K562 (cell line): ENCODE data around the gene CD22. TPM values are rescaled to one million over a fixed set of nuclear protein-coding genes. Genes with fewer than 3 reads are reported as not detected.
A peak's percentile ranks its signal among the peaks of the same experiment; 100 is the strongest.

ENCODE experiments used
- ATAC-seq: fragments of 200-7000 bp; cut with Tn5 transposase; 3 replicates; pipeline ENCODE4 v1.9.1; 2020; ENCODE audit warnings: moderate library complexity
- BruUV-seq: library from RNA; stranded (reverse); fragments of 400-500 nt; replicated peaks from 2 replicates; lab custom pipeline; 2021; lab: Mats Ljungman, UMichigan
- CTCF ChIA-PET: fragments of 300-600 bp; formaldehyde crosslinking; extraction: SDS; loops from one replicate; lab custom pipeline; 2021; ENCODE audit warnings: low intra/inter-chr PET ratio; lab: Yijun Ruan, JAX
- POLR2A ChIA-PET: fragments of 300-600, 350-650 bp; sonication (Branson Sonifier 250); formaldehyde crosslinking; extraction: SDS; loops from one replicate; lab custom pipeline; 2021; ENCODE audit warnings: antibody characterized with exemption, inconsistent platforms; lab: Yijun Ruan, JAX
- DNase-seq, 4 experiments: peaks; one replicate each; pipeline versions ENCODE4 v3.0.0 to v3.0.0-alpha.2; 2011 to 2018; ENCODE audit warnings: low spot score in 3 of 4, mixed read lengths in 3 of 4; ENCODE audit errors: extremely low read depth in 1 of 4
- FAIRE-seq: peaks from 2 replicates; lab custom pipeline; 2011; peaks lifted over from hg19 to GRCh38; lab: Jason Lieb, UNC
- H2AFZ ChIP-seq: 2 replicates; pipeline ENCODE4 v1.6.0; 2011; ENCODE audit warnings: low read depth, low read length, control low read depth, inconsistent platforms
- H3K27ac ChIP-seq: fragments of 200-600 bp; 3 replicates; pipeline ENCODE4 v1.8.0; 2011; ENCODE audit warnings: low read depth, mild to moderate bottlenecking, control low read depth, inconsistent platforms, low read length, moderate library complexity, mixed read lengths; ENCODE audit errors: extremely low read depth
- H3K27me3 ChIP-seq, 2 experiments: fragments of 300-600 bp in 1 of 2; 2 replicates in 1 of 2; 3 replicates in 1 of 2; pipeline versions ENCODE4 v1.6.0 to v1.8.0; 2011; ENCODE audit warnings: inconsistent platforms in 2 of 2, low read length in 2 of 2, mild to moderate bottlenecking in 1 of 2, mixed read lengths in 1 of 2, moderate library complexity in 1 of 2; ENCODE audit not compliant: control insufficient read depth in 2 of 2, insufficient read depth in 2 of 2
- H3K36me3 ChIP-seq: fragments of 300-600 bp; 3 replicates; pipeline ENCODE4 v1.8.0; 2011; ENCODE audit warnings: mild to moderate bottlenecking, low read length, inconsistent platforms; ENCODE audit not compliant: control insufficient read depth, insufficient read depth
- H3K4me1 ChIP-seq, 2 experiments: fragments of 200-600 bp in 1 of 2; replicated peaks in 1 of 2; 2 replicates in 1 of 2; 3 replicates in 1 of 2; pipeline versions ENCODE4 v1.5.1 to v1.8.0; 2011; ENCODE audit warnings: inconsistent platforms in 2 of 2, low read length in 2 of 2, mild to moderate bottlenecking in 1 of 2, mixed read lengths in 1 of 2, moderate library complexity in 1 of 2; ENCODE audit not compliant: control insufficient read depth in 2 of 2, insufficient read depth in 2 of 2
- H3K4me2 ChIP-seq: 2 replicates; pipeline ENCODE4 v1.6.1; 2011; ENCODE audit warnings: low read length, control low read depth, inconsistent platforms, mixed read lengths; ENCODE audit not compliant: insufficient read depth
- H3K4me3 ChIP-seq: fragments of 200-600 bp; sonication (generic), shearing (Covaris generic); 2 replicates; pipeline ENCODE4 v1.5.1; 2016; ENCODE audit warnings: control low read depth, inconsistent platforms
- H3K79me2 ChIP-seq: fragments of 200-600 bp; 3 replicates; pipeline ENCODE4 v1.8.0; 2011; ENCODE audit warnings: low read length, inconsistent platforms; ENCODE audit not compliant: control insufficient read depth, insufficient read depth
- H3K9ac ChIP-seq, 2 experiments: 2 replicates each; pipeline versions ENCODE4 v1.6.0 to v1.6.1; 2011; ENCODE audit warnings: low read depth in 2 of 2, low read length in 2 of 2, control low read depth in 1 of 2, inconsistent platforms in 1 of 2, mild to moderate bottlenecking in 1 of 2, mixed read lengths in 1 of 2; ENCODE audit not compliant: insufficient read depth in 1 of 2
- H3K9me1 ChIP-seq: one replicate; pipeline ENCODE4 v1.6.0; 2011; ENCODE audit warnings: inconsistent platforms, mild to moderate bottlenecking, low read length, moderate library complexity; ENCODE audit not compliant: control insufficient read depth, insufficient read depth
- H3K9me3 ChIP-seq: replicated peaks from 2 replicates; pipeline ENCODE4 v1.5.1; 2011; ENCODE audit warnings: low read depth, low read length, inconsistent platforms; ENCODE audit not compliant: control insufficient read depth, insufficient read depth
- H4K20me1 ChIP-seq: replicated peaks from 2 replicates; pipeline ENCODE4 v1.6.1; 2011; ENCODE audit warnings: low read length, inconsistent platforms, mixed read lengths; ENCODE audit not compliant: control insufficient read depth, insufficient read depth
- E2F6 ChIP-seq, 2 experiments: IDR thresholded peaks; 2 replicates each; pipeline ENCODE4 v1.6.1; 2011; ENCODE audit warnings: borderline replicate concordance in 1 of 2, control low read depth in 1 of 2, low read depth in 1 of 2, low read length in 1 of 2, mild to moderate bottlenecking in 1 of 2, mixed read lengths in 1 of 2, moderate library complexity in 1 of 2; ENCODE audit not compliant: insufficient read depth in 1 of 2, insufficient read length in 1 of 2, poor library complexity in 1 of 2, severe bottlenecking in 1 of 2; ENCODE audit errors: extremely low read depth in 1 of 2
- PRDM10 ChIP-seq: fragments of 450-650 bp; IDR thresholded peaks from 2 replicates; pipeline ENCODE4 v1.6.1; 2018; ENCODE audit not compliant: partially characterized antibody
- ZBTB7A ChIP-seq: IDR thresholded peaks from 2 replicates; pipeline ENCODE4 v1.6.1; 2011; ENCODE audit warnings: low read depth, mild to moderate bottlenecking, low read length, moderate library complexity, borderline replicate concordance; ENCODE audit not compliant: control insufficient read depth
- ZNF121 ChIP-seq: sonication (generic); formaldehyde crosslinking; conservative IDR thresholded peaks from 2 replicates; pipeline ENCODE4 v1.8.0; 2022; ENCODE audit warnings: missing genetic modification reagents
- WGBS: fragments of 100-300 bp; shearing (Covaris generic); methylation state at CpG from one replicate; pipeline ENCODE4 v1.1.6; 2016; ENCODE audit warnings: low coverage, mixed read lengths; ENCODE audit not compliant: insufficient coverage; ENCODE audit errors: missing lambda C conversion rate; 5-methylcytosine and 5-hydroxymethylcytosine counted together
- in situ Hi-C: fragments of 300-500 bp; cut with MboI; formaldehyde crosslinking; loops from 4 replicates; pipeline ENCODE4 v1.15.0; 2018; ENCODE audit warnings: inconsistent platforms, mixed read lengths
- intact Hi-C: fragments of 100-400 bp; cut with micrococcal nuclease; formaldehyde crosslinking; loops from 2 replicates; pipeline ENCODE4 v1.14.2; 2022
- polyA plus RNA-seq, 8 experiments: library from polyadenylated mRNA; depleted of rRNA in 4 of 8; stranded (reverse) in 5 of 8; unstranded in 3 of 8; fragments of >200 nt; fragmentation: Nextera tagmentation in 2 of 8; fragmentation: Illumina TruSeq in 1 of 8; extraction: Ambion mirVana in 2 of 8; extraction: Trizol in 1 of 8; gene quantifications; 2 replicates each; pipeline versions ENCODE4 v1.2.1 to v1.2.3, GENCODE V29; 2011 to 2014; ENCODE audit warnings: inconsistent platforms in 1 of 8, missing spikeins in 1 of 8
- total RNA-seq, 7 experiments: library from RNA; depleted of rRNA in 6 of 7; stranded (reverse); fragments of >200 nt in 6 of 7; fragmentation: Illumina TruSeq in 2 of 7; extraction: Trizol in 2 of 7; gene quantifications; 2 replicates each; pipeline versions ENCODE4 v1.2.1 to v1.2.3, GENCODE V29; 2011 to 2021; ENCODE audit warnings: low replicate concordance in 1 of 7
- TF ChIP-seq, protein P1 (sequence below): fragments of 250-450 bp; sonication (Bioruptor Pico); IDR thresholded peaks from 2 replicates; pipeline ENCODE4 v1.5.0; 2021; ENCODE audit warnings: mild to moderate bottlenecking, borderline replicate concordance

Gene CD22
- total and polyA plus RNA-seq, 9 of the 15 experiments (the other 6 are each of a cell fraction or from before 2014, with no cell fraction given) = 0.29 to 5.0 (median 3.5) TPM

GRCh38 chr19:35294859-35295791 lies 33.9 kb upstream of the CD22 start:
- peaks cover 6% of the 10 kb centered on the region for H3K9me1 ChIP-seq
- intact Hi-C loops (no loop called here), in situ Hi-C loops (no loop called here)
- peak overlapping the region; percentile 7; the same call in 1 of the 2 replicates for H2AFZ ChIP-seq
- no peaks in the 10 kb centered on the region for H4K20me1 ChIP-seq
- no peaks in the 10 kb centered on the region for H3K36me3 ChIP-seq
- ATAC-seq = no peak
- no peak for DNase-seq
- no peak overlapping the region for H3K4me3 ChIP-seq
- CTCF ChIA-PET = no interaction called here
- POLR2A ChIA-PET = interaction anchor here (0.5 to 1.5 kb wide), 4 partner anchors 13 to 147 kb away, joined by 3 to 4 read pairs (median 4); partner anchors contain the start of gene HAMP
- H3K4me2 ChIP-seq = no peak overlapping the region
- FAIRE-seq = no peak
- no peaks in the 10 kb centered on the region for H3K79me2 ChIP-seq
- H3K27ac ChIP-seq = no peak overlapping the region
- H3K4me1 ChIP-seq = peaks cover 40 to 76% of the 10 kb centered on the region in 2 experiments
- BruUV-seq = no TSS peak
- peak overlapping the region in 1 of 2 experiments; percentile 47; a peak in 2 of 4 replicates for H3K9ac ChIP-seq
- peaks cover 2 to 12% of the 10 kb centered on the region in 2 experiments; a peak in 3 of 5 replicates for H3K27me3 ChIP-seq
- WGBS = 71% methylated on average over 16 of the region's 25 CpGs
- peak; percentile 67 for TF ChIP-seq PRDM10
- TF ChIP-seq, protein P1, sequence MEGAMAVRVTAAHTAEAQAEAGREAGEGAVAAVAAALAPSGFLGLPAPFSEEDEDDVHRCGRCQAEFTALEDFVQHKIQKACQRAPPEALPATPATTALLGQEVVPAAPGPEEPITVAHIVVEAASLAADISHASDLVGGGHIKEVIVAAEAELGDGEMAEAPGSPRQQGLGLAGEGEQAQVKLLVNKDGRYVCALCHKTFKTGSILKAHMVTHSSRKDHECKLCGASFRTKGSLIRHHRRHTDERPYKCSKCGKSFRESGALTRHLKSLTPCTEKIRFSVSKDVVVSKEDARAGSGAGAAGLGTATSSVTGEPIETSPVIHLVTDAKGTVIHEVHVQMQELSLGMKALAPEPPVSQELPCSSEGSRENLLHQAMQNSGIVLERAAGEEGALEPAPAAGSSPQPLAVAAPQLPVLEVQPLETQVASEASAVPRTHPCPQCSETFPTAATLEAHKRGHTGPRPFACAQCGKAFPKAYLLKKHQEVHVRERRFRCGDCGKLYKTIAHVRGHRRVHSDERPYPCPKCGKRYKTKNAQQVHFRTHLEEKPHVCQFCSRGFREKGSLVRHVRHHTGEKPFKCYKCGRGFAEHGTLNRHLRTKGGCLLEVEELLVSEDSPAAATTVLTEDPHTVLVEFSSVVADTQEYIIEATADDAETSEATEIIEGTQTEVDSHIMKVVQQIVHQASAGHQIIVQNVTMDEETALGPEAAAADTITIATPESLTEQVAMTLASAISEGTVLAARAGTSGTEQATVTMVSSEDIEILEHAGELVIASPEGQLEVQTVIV (CRISPR knock-in tag) = no peak
- peak in 1 of 2 experiments; percentile 30 for TF ChIP-seq E2F6 (IDR thresholded peaks at IDR 0.05; ENCODE audit: borderline replicate concordance in 1 of 2, extremely low read depth in 1 of 2, insufficient read depth in 1 of 2, insufficient read length in 1 of 2, low read depth in 1 of 2, low read length in 1 of 2, poor library complexity in 1 of 2, severe bottlenecking in 1 of 2)
- peak; percentile 39; the same call in 1 of the 2 replicates for TF ChIP-seq ZNF121
- TF ChIP-seq ZBTB7A = peak; percentile 50; the same call in 1 of the 2 replicates
- H3K9me3 ChIP-seq = no peaks in the 10 kb centered on the region
